Glomerular endothelial cell (primary cell): ENCODE data around the gene DAGLB. TPM values are rescaled to one million over a fixed set of nuclear protein-coding genes. Genes with fewer than 3 reads are reported as not detected.
"Not testable (repeated sequence)": the region's sequence is repeated elsewhere in the genome, so short reads cannot be mapped to it uniquely, and the experiment has no call there.

Source experiments
- DNase-seq: peaks from one replicate; pipeline ENCODE4 v3.0.0-alpha.2; 2011; ENCODE audit warnings: low read depth, low spot score; ENCODE audit errors: extremely low read depth
- total RNA-seq: library from RNA; depleted of rRNA; stranded (reverse); fragments of >200 nt; gene quantifications from 2 replicates; pipeline ENCODE4 v1.2.3, GENCODE V29; 2015

The DAGLB gene
- total RNA-seq, 1 donor from 2014 or later: 17.3 TPM

DNA sequence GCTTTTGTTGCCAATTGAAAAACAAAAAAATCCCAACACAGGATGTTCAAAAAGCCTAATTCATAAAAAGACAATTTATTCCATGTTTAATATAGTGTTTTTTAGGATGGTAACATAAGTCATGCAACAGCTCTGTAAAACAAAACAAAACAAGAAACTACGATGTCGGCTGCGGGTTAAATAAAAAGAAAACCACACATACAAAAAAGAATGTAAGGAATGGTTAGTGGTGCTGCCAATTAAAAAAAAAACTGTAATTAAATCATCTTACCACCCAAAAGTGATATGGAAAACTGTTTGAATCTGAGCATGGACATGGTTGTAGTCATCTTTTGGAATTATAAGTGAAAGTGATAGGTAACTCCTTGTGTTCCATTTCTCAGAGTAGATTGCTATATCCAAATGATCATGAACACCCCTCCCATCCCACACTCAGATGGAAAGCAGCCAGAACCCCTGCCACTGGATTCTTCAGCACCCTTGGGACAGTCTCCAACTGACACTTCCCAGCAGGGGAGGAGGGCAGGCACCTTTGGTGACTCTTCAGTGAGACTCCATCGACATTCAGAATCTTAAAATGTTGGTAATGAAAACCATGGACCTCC, 14.3 kb upstream of the DAGLB start:
- DNase-seq: no peak

DNA sequence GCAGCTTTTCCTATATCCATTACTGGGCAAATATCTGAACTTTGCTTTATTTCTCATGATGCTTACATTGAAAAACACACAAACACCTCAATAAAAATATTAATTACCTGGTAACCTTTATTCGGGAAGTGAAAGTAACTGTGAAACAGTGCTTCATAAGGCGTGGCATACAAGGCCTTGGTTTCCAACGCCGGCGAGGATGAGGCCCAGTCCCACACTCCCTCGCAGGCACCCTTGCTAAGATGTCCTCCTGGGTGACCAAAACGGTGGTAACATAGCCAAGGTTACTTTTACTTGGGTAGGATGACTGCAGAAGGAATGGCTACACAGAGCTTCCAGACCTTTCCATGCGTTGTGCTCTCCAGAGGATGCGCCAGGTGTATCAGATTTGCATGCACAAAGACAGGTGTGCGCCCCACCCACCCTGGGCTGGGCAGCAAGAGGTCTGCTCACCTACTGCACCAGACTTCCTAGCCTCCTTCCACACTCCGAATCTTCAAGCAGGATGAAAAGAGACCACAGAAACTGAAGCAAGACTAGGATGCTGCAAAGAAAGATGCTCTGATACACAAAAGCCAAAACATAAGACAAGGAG, 13.3 kb upstream of the DAGLB start:
- no peak for DNase-seq

DNA sequence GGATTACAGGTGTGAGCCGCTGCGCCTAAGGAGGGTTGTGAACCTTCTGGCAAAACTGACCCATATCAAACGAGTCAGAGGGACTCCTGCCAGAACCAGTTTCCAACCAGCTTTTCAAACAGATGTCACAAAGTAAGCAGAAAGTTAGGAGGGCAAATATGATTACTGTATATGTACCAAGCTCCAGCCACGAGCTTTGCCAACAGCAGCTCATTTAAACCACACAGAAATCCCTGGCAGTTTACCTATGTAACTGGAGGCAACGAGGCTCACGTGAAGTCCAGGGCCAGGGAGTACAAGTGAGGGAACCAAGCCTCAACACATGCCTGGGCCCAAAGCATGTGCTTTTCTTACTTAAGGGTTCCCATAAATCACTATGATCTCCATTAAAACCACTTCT, 12.5 kb upstream of the DAGLB start:
- DNase-seq: no peak

DNA sequence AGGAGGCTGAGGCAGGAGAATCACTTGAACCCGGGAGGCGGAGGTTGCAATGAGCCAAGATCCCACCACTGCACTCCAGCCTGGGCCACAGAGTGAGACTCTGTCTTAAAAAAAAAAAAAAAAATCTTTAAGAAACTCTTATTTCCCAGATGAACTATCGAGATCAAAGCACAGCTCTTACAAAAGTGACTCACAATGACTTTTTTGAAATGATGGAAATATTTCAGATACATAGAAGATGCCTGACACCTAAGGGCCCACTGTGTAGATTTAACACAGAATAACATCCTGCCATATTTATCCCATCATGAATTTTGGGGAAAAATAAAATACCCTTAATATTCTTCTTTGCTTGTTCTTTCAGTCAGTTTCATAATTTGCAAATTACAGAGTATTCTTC, 10.9 kb upstream of the DAGLB start:
- not testable (repeated sequence) for DNase-seq

DNA sequence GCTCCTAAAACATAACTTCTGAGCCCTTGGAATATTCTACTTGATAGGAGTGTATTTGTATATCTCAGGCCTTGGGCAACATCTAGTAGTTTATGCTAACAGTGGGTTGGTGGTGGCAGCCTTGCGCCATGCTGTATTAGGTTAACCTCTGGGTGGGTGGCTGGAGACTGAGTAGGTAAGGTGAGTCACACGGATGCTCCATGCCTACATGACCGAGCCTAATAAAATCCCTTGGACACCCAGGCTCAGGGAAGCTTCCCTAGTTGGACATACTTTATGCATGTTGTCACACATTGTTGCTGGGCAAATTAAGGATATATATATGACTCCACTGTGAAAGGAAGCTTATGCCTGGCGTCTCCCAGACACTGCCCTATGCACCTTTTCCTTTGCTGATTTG, 6.0 kb upstream of the DAGLB start:
- no peak for DNase-seq

DNA sequence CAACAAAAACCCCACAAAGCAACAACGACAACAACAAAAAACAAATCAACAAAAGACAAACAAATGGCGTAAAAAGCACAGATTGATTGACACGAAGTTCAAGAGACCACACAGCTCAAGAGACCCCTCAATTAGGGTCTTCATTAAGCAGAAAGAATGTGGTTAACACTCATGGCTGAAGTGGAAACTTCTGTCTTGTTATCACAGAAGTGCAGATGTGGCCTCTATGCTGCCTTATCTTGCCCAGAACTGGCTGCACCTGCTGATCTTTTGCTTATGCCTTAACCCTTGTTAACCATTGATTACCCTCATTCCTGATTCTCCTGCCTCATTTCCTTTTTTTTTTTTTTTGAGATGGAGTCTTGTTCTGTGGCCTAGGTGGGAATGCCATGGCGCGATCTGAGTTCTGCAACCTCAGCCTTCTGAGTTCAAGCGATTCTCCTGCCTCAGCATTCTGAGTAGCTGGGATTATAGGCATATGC, 3.5 kb upstream of the DAGLB start:
- no peak for DNase-seq

DNA sequence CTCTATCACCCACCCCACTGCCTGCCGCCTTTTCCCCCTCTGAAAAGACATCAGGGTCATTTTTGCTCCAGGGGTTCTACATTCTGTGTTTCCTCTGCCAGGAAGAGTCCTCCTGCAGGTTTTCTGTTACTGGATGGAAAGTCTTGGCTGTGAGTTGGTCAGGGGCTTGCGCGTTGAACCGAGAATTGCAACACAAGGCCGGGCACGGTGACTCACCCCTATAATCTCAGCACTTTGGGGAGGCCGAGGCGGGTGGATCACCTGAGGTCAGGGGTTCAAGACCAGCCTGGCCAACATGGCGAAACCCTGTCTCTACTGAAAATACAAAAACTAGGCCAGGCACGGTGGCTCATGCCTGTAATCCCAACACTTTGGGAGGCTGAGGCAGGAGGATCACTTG, 2.8 kb upstream of the DAGLB start:
- not testable (repeated sequence) for DNase-seq

DNA sequence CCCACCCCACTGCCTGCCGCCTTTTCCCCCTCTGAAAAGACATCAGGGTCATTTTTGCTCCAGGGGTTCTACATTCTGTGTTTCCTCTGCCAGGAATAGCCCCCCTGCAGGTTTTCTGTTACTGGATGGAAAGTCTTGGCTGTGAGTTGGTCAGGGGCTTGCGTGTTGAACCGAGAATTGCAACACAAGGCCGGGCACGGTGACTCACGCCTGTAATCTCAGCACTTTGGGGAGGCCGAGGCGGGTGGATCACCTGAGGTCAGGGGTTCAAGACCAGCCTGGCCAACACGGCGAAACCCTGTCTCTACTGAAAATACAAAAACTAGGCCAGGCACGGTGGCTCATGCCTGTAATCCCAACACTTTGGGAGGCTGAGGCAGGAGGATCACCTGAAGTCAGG, 2.1 kb upstream of the DAGLB start:
- DNase-seq: not testable (repeated sequence)

DNA sequence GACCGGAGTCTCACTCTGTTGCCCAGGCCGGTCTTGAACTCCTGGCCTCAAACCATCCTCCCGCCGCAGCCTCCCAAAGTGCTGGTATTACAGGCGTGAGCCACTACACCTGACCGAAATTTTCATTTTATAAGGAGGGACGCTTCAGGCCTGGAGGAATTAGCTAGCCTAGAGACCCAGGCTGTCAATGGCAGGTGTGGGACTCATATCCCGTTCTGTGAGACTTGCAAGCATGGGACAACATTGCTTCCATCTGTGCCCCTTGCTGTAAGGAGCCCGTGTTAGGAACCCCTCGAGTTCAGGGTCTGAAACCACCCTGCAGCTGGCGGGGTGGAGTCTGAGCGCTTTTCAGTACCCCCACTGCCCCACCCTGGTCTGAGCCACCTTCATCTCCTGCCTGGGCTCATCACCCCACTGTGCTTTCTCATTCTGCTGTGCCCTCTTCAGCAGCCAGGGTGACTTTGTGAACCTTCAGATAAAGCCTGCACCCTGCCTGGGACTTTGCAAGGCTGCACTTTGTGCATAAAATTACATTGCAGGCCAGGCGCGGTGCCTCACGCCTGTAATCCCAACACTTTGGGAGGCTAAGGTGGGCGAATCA, 1.3 kb upstream of the DAGLB start:
- no peak for DNase-seq

DNA sequence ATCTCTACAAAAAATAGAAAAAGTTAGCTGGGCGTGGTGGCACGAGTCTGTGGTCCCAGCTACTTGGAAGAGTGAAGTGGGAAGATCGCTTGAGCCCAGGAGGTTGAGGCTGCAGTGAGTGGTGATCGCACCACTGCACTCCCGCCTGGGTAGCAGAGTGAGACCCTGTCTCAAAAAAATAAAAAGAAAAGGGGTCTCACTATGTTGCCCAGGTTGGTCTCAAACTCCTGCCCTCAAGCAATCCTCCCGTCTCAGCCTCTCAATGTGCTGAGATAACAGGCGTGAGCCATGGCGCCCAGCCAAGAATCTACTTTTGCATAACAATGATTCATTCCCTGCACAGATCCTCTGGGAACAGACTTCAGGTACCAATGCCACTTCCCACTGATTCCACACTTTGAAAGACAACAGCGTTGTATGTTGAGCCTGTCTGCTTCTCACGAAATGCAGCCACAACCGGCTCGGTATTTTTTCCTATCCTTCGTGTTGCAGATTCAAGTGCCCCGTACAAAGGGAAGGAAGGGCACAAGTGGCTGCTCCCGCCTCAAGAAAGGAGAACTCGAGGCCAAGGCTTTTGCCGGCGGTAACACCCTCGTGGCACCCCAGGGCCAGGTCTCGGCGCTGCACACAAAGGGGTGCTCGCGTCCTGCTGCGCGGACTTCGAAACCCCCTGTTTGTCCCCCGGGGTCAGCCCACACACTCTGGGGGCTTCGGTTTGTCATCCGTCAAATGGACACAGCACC, 745 bp downstream of the DAGLB start:
- DNase-seq: peak; percentile 75

DNA sequence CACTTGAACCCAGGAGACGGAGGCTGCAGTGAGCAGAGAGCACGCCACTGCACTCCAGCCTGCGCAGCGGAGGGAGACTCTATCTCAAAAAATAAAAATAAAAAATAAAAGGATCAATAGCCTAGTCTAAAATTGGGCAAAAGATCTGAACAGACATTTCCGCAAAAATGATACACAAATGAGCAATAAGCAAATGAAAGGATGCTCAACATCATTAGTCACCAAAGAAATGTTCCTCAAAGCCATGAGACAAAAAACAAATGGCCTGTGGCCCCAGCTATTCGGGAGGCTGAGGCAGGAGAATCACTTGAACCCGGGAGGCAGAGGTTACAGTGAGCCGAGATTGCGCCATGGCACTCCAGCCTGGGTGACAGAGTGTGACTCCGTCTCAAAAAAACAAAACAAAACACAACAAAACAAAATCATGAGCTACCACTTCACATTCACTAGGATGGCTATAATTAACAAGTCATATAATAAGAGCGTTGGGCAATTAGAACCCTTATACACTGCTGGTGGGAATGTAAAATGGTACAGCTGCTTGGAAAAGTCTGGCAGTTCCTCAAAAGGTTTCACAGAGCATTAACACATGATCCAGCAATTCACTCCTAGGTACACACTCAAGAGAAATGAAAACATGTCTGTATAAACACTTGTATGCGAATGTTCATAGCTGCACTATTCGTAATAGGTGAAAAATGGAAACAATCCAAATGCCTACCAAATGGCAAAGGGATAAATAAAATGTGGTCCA, 3.1 kb downstream of the DAGLB start:
- DNase-seq: no peak

DNA sequence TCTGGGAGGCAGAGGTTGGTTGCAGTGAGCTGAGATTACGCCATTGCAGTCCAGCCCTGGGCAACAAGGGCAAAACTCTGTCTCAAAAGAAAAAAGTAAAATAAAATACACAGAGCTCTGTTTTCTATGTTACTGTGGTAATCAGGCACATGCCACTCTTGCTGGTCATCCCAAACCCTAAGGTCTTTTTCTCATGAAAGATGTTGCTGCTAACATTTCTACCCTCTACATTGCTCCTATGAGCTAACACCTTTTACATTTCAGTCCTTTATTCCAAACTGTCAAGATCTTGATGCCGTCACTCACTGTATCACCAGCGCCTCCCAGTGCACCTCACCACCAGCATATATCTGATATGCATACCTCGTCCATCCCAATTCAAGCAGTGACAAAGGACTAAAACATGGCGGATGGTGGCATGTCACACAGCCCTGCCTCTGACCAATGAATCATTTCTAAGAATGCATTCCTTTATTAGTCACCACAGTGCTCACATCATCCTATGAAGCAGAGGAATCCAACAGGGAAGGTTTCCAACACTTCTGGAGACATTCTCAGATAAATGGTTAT, 4.3 kb downstream of the DAGLB start:
- no peak for DNase-seq

DNA sequence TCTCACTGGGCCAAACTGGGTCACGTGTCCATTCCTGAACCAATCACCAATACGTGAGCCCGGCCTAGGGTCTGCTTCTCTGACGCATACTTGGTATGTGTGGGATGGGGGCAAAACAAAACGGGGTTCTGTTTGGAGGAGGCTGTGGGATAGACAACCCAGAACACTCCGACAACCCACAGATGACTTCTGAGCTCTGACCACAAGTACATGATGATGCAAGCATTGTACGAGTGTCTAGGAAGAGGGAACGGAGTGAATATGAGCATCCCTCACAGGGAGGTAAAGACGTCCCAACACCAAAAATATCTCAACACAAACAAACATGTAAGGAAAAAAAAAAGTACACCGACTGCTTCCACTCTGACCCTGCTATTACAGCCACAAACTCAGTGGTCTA, 5.6 kb downstream of the DAGLB start:
- DNase-seq: no peak

DNA sequence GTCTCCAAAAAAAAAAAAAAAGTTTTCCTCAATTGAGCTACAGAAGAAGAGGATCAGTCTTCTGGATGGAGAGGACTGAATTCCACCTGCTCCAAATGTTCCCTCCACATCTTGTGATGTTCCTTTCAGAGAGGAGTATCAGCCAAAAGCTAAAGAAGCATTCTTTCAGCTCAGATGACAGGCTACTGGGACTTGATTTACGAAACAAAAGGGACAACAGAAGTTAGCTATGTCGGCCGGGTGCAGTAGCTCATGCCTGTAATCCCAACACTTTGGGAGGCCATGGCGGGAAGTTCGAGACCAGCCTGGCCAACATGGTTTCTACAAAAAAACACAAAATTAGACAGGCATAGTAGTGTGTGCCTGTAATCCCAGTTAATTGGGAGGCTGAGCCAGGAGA, 7.4 kb downstream of the DAGLB start:
- DNase-seq: no peak

DNA sequence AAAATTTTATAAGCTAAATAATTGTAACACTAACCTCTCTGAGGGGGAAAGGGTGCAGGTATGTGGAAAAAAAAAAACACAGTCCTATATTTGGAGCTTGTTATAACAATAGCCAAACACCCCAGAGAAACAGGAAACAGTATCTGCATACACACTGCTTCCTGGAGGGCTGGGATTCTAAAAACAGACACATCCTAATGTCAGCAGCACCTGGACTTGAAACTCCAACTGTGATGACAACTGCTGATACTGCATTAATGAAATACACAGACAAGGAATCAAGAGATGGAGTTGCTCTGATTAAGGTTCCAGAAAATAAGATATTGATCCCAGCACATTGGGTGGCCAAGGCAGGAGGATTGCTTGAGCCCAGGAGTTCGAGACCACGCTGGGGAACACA, 9.3 kb downstream of the DAGLB start:
- DNase-seq: no peak

DNA sequence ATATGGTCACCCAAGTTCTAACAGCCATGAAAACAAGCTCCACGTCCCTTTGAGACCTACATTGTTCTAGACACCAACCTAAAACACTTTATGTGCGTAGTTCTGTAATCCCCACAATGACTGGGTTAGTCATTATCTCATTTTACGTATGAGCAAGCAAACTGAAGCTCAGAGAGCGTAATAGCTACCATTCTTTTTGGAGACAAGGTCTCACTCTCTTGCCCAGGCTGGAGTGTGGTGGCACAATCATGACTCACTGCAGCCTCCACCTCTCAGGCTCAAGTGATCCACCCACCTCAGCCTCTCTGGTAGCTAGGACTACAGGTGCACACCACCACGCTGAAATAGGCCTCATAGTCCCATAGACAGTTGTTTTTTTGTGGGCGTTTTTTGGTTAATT, 10.5 kb downstream of the DAGLB start:
- no peak for DNase-seq

DNA sequence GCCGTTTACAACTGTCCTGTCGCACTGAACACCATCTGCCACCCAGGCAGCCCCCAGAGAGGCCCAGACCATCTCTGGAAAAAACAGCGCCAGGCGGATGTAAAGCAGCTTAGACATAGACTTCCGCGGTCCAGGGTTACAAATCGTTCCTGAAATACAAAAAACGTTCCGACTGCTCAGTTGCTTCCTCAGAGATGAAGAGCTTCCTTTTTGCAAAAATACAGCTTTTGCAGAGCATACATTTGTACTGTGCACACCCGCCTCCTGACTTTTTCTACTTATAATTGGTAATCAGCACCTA, 11.4 kb downstream of the DAGLB start:
- no peak for DNase-seq

DNA sequence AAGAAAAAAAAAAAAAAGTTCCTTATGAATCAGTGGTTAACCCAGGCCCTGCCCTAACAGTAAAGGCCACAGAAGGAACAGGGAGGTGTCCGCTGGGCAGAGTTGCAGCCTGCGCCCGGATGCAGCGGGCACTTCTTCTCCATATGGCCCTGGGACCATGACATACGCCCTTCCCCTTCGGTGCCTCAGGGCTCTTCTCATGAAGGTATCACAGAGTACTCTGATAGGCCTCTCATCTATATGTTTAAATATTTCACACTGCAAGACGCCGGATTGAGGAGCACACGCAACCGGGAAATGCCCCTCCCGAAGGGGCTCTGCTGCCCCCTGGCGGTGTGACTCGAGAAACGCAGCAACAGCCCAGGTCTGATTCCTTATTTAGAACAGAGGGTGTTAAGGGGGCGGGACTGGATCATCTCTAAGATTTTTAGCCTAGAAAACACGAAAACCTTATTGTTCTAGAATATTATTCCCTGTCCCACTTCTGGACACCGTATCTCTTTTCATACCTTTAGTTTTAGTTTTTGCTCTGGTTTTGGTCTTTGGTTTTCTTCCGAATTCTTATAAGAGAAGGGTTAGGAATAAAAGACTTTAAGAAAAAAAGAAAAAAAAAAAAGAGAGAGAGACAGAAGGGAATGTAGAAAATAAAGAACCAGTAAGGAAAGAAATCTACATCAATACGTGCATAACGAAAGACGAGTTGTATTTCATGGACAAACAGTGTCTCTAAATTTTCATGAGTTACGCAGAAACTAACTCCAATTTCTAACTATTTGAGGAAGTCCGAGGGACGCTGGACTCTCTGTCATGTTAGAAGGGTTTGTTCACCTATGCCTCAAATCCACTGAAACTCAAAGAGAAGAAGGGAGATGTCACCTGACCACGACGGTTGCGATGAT, 12.0 kb downstream of the DAGLB start:
- DNase-seq: peak; percentile 62

DNA sequence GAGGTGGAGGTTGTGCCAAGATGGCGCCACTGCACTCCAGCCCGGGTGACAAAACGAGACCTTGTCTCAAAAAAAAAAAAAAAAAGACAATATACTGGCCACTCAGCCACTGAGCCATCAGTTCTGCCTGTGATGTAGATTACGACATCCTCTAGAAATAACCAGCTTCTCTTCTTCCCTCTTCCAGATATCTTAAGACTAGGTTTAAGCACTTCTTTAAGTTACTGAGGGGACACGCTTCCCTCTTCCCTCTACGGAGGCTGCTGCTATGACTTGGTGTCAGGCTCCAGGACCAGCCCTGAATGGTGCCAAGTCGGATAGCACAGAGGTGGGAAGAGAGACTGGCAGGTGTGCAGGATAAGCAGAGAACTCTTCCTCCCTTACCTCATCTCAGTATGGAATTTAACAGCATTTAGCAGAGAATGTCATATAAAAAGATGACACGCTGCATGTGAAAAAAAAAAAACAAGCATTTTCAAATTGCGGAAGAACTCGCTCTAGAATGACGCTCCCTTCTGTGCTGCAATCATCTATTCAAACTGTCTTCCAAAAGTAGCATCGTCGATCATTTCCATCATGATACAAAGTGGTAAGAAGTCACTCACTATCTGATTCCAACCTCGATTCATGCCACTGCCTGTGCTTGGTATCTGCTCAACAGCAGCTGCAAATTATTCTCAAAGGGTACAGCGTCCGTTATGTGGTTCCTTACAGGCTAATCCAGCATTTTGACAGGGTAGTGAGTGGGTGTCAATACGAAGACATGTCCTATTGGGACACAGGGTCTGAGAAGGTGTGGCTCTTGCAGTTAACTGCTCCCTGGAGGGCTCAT, 13.8 kb downstream of the DAGLB start:
- no peak for DNase-seq
